ENCODE results near the gene KCNS3.

The KCNS3 gene

GRCh38 chr2:17846676-17847075 lies 31.8 kb upstream of the KCNS3 start:
- no peak for DNase-seq (ENCODE audit: low spot score)
- TF ChIP-seq, protein P1, sequence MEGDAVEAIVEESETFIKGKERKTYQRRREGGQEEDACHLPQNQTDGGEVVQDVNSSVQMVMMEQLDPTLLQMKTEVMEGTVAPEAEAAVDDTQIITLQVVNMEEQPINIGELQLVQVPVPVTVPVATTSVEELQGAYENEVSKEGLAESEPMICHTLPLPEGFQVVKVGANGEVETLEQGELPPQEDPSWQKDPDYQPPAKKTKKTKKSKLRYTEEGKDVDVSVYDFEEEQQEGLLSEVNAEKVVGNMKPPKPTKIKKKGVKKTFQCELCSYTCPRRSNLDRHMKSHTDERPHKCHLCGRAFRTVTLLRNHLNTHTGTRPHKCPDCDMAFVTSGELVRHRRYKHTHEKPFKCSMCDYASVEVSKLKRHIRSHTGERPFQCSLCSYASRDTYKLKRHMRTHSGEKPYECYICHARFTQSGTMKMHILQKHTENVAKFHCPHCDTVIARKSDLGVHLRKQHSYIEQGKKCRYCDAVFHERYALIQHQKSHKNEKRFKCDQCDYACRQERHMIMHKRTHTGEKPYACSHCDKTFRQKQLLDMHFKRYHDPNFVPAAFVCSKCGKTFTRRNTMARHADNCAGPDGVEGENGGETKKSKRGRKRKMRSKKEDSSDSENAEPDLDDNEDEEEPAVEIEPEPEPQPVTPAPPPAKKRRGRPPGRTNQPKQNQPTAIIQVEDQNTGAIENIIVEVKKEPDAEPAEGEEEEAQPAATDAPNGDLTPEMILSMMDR (IDR thresholded peaks at IDR 0.05; ENCODE audit: extremely low read depth, missing control alignments), result no peak

- DNase-seq (ENCODE audit: low spot score), result no peak
- TF ChIP-seq, protein P1 (IDR thresholded peaks at IDR 0.05; ENCODE audit: extremely low read depth, missing control alignments), result no peak
These were observed 31.2 kb upstream of the KCNS3 start for GRCh38 chr2:17847236-17847635.

GRCh38 chr2:17849275-17849674 lies 29.2 kb upstream of the KCNS3 start:
- DNase-seq (ENCODE audit: low spot score), result no peak
- TF ChIP-seq, protein P1 (IDR thresholded peaks at IDR 0.05; ENCODE audit: extremely low read depth, missing control alignments), result no peak

DNA sequence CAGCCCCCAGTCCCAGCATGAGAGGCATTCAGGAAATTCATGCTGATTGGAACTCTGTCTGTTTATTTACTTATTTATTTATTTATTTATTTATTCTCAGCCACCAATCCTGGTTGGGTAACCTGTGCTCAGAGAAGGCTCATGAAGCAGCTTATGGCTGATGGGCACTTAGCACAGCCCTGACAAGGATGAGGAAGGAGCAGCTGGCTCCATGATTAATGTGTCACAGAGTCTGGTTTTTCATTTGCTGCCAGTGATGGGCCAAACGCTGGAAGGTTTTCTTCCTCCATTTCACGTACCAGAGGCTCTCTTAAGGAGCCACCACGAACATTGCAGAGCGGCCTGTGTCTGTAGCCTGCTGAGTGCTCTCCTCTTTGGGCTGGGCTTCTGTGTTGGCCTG lies 28.3 kb upstream of the KCNS3 start:
- no peak for DNase-seq (ENCODE audit: low spot score)
- TF ChIP-seq, protein P1 (IDR thresholded peaks at IDR 0.05; ENCODE audit: extremely low read depth, missing control alignments), result no peak

- peak; percentile 65 for DNase-seq (ENCODE audit: low spot score)
- TF ChIP-seq, protein P1 (IDR thresholded peaks at IDR 0.05; ENCODE audit: extremely low read depth, missing control alignments), result peak; percentile 78
These were observed 26.5 kb upstream of the KCNS3 start for GRCh38 chr2:17851731-17852585.

GRCh38 chr2:17853799-17854198 lies 24.7 kb upstream of the KCNS3 start:
- DNase-seq (ENCODE audit: low spot score), result no peak
- TF ChIP-seq, protein P1 (IDR thresholded peaks at IDR 0.05; ENCODE audit: extremely low read depth, missing control alignments), result no peak

- TF ChIP-seq, protein P1 (IDR thresholded peaks at IDR 0.05; ENCODE audit: extremely low read depth, missing control alignments), result no peak
- no peak for DNase-seq (ENCODE audit: low spot score)
These were observed 21.4 kb upstream of the KCNS3 start for GRCh38 chr2:17857021-17857420.

All from GM20000 (cell line).